H9 (cell line): ENCODE data around the gene TAS1R1. TPM values are rescaled to one million over a fixed set of nuclear protein-coding genes. Genes with fewer than 3 reads are reported as not detected.
A peak's percentile ranks its signal among the peaks of the same experiment; 100 is the strongest.

ENCODE experiments used
- DNase-seq: peaks from one replicate; pipeline ENCODE4 v3.0.0-alpha.2; 2017
- H2AFZ ChIP-seq: one replicate; pipeline ENCODE4 v1.6.1; 2013; ENCODE audit warnings: mild to moderate bottlenecking, low read length, control low read depth, moderate library complexity
- H2AK5ac ChIP-seq: 2 replicates; pipeline ENCODE4 v1.6.1; 2013; ENCODE audit warnings: low read length, control low read depth, mixed read lengths; ENCODE audit not compliant: insufficient read length
- H2BK120ac ChIP-seq: one replicate; pipeline ENCODE4 v1.6.1; 2013; ENCODE audit warnings: low read depth, mild to moderate bottlenecking, low read length, control low read depth, inconsistent platforms; ENCODE audit not compliant: poor library complexity, severe bottlenecking
- H2BK12ac ChIP-seq: 2 replicates; pipeline ENCODE4 v1.6.1; 2013; ENCODE audit warnings: low read length, control low read depth, mixed read lengths, low read depth; ENCODE audit not compliant: insufficient read length
- H2BK15ac ChIP-seq: 2 replicates; pipeline ENCODE4 v1.6.1; 2013; ENCODE audit warnings: low read depth, low read length, control low read depth
- H2BK20ac ChIP-seq: one replicate; pipeline ENCODE4 v1.6.1; 2013; ENCODE audit warnings: low read depth, mild to moderate bottlenecking, low read length, control low read depth, inconsistent platforms; ENCODE audit not compliant: poor library complexity, severe bottlenecking
- H2BK5ac ChIP-seq: 2 replicates; pipeline ENCODE4 v1.6.1; 2013; ENCODE audit warnings: low read length, control low read depth, mixed read lengths; ENCODE audit not compliant: insufficient read length
- H3K14ac ChIP-seq: 2 replicates; pipeline ENCODE4 v1.6.1; 2013; ENCODE audit warnings: low read length, control low read depth; ENCODE audit not compliant: insufficient read depth
- H3K18ac ChIP-seq: 2 replicates; pipeline ENCODE4 v1.6.1; 2013; ENCODE audit warnings: low read depth, mild to moderate bottlenecking, mixed read lengths, low read length, control low read depth; ENCODE audit not compliant: insufficient read length
- H3K23ac ChIP-seq: 2 replicates; pipeline ENCODE4 v1.6.1; 2013; ENCODE audit warnings: low read length, control low read depth, mixed read lengths, low read depth; ENCODE audit not compliant: insufficient read length
- H3K23me2 ChIP-seq: 2 replicates; pipeline ENCODE4 v1.6.1; 2013; ENCODE audit warnings: low read depth, mild to moderate bottlenecking, mixed read lengths, low read length, control low read depth; ENCODE audit not compliant: insufficient read length, poor library complexity, severe bottlenecking
- H3K27ac ChIP-seq: 2 replicates; pipeline ENCODE4 v1.5.1; 2013; ENCODE audit warnings: low read length, control low read depth, mixed read lengths, low read depth; ENCODE audit not compliant: insufficient read length
- H3K27me3 ChIP-seq: 2 replicates; pipeline ENCODE4 v1.6.1; 2013; ENCODE audit warnings: low read length, control low read depth, inconsistent platforms; ENCODE audit not compliant: insufficient read depth
- H3K4ac ChIP-seq: 2 replicates; pipeline ENCODE4 v1.6.1; 2013; ENCODE audit warnings: low read depth, mild to moderate bottlenecking, control low read depth, inconsistent platforms, low read length, moderate library complexity
- H3K4me1 ChIP-seq: 2 replicates; pipeline ENCODE4 v1.6.1; 2013; ENCODE audit warnings: low read length, control low read depth, inconsistent platforms; ENCODE audit not compliant: insufficient read depth
- H3K4me2 ChIP-seq: 2 replicates; pipeline ENCODE4 v1.6.1; 2013; ENCODE audit warnings: low read length, control low read depth, mixed read lengths; ENCODE audit not compliant: insufficient read length, insufficient read depth
- H3K56ac ChIP-seq: 2 replicates; pipeline ENCODE4 v1.6.1; 2013; ENCODE audit warnings: low read depth, mild to moderate bottlenecking, mixed read lengths, low read length, control low read depth; ENCODE audit not compliant: insufficient read length
- H3K79me1 ChIP-seq: 2 replicates; pipeline ENCODE4 v1.6.1; 2013; ENCODE audit warnings: low read depth, mild to moderate bottlenecking, moderate library complexity, low read length, control low read depth, inconsistent platforms; ENCODE audit not compliant: insufficient read depth, poor library complexity, severe bottlenecking
- H3K79me2 ChIP-seq: 2 replicates; pipeline ENCODE4 v1.6.1; 2013; ENCODE audit warnings: low read length, control low read depth, inconsistent platforms; ENCODE audit not compliant: insufficient read depth
- H3K9ac ChIP-seq: 2 replicates; pipeline ENCODE4 v1.6.1; 2013; ENCODE audit warnings: low read length, control low read depth, mixed read lengths; ENCODE audit not compliant: insufficient read length; ENCODE audit errors: extremely low read depth
- H3K9me3 ChIP-seq: one replicate; pipeline ENCODE4 v1.6.1; 2013; ENCODE audit warnings: low read depth, low read length, inconsistent platforms; ENCODE audit not compliant: control insufficient read depth
- H3T11ph ChIP-seq: one replicate; pipeline ENCODE4 v1.6.1; 2013; ENCODE audit warnings: mild to moderate bottlenecking, low read length, control low read depth, inconsistent platforms
- H4K20me1 ChIP-seq: one replicate; pipeline ENCODE4 v1.6.1; 2013; ENCODE audit not compliant: control insufficient read depth, insufficient read length, insufficient read depth
- H4K5ac ChIP-seq: 2 replicates; pipeline ENCODE4 v1.6.1; 2013; ENCODE audit warnings: low read depth, mild to moderate bottlenecking, mixed read lengths, low read length, control low read depth; ENCODE audit not compliant: insufficient read length
- H4K8ac ChIP-seq: replicated peaks from 2 replicates; pipeline ENCODE4 v1.6.1; 2013; ENCODE audit warnings: low read length, control low read depth, mixed read lengths, low read depth; ENCODE audit not compliant: insufficient read length
- H4K91ac ChIP-seq: 2 replicates; pipeline ENCODE4 v1.6.1; 2013; ENCODE audit warnings: low read depth, mild to moderate bottlenecking, moderate library complexity, mixed read lengths, low read length, control low read depth; ENCODE audit not compliant: insufficient read length
- H3K27ac Mint-ChIP-seq, 3 experiments: 2 replicates in 2 of 3; 3 replicates in 1 of 3; pipeline ENCODE4 v1.8.0; 2020 to 2021; ENCODE audit warnings: mixed read lengths in 3 of 3, mild to moderate bottlenecking in 1 of 3, moderate library complexity in 1 of 3
- H3K27me3 Mint-ChIP-seq: 2 replicates; pipeline ENCODE4 v1.8.0; 2021; ENCODE audit warnings: low read depth, mild to moderate bottlenecking, moderate library complexity, mixed read lengths
- H3K36me3 Mint-ChIP-seq, 3 experiments: 2 replicates in 2 of 3; 3 replicates in 1 of 3; pipeline ENCODE4 v1.8.0; 2020 to 2021; ENCODE audit warnings: low read depth in 3 of 3, mixed read lengths in 3 of 3; ENCODE audit not compliant: insufficient read depth in 1 of 3
- H3K4me1 Mint-ChIP-seq, 2 experiments: 2 replicates each; pipeline ENCODE4 v1.8.0; 2020; ENCODE audit warnings: mixed read lengths in 2 of 2
- H3K4me3 Mint-ChIP-seq, 2 experiments: 2 replicates in 1 of 2; 3 replicates in 1 of 2; pipeline ENCODE4 v1.8.0; 2020 to 2021; ENCODE audit warnings: mild to moderate bottlenecking in 2 of 2, mixed read lengths in 2 of 2, moderate library complexity in 1 of 2
- H3K9me3 Mint-ChIP-seq, 2 experiments: 2 replicates in 1 of 2; 3 replicates in 1 of 2; pipeline ENCODE4 v1.8.0; 2020; ENCODE audit warnings: mild to moderate bottlenecking in 2 of 2, mixed read lengths in 2 of 2, moderate library complexity in 1 of 2
- WGBS: extraction: QIAGEN DNeasy Blood & Tissue Kit; methylation state at CpG from one replicate; pipeline ENCODE4 v1.1.7; 2013; ENCODE audit warnings: missing lambda C conversion rate, low lambda C conversion rate, mixed read lengths; ENCODE audit not compliant: insufficient read length; ENCODE audit errors: extremely low coverage; 5-methylcytosine and 5-hydroxymethylcytosine counted together
- total RNA-seq: library from RNA; stranded (reverse); gene quantifications from 2 replicates; pipeline ENCODE4 v1.2.1, GENCODE V29; 2021
- TF ChIP-seq, protein P1 (sequence below): fragments of 200-600 bp; sonication (generic); conservative IDR thresholded peaks from 3 replicates; pipeline ENCODE4 v1.8.0; 2021; ENCODE audit warnings: antibody characterized with exemption, mild to moderate bottlenecking

Gene TAS1R1
- total RNA-seq, 1 experiment from 2014 or later = not detected

GRCh38 chr1:6592865-6593593 lies 37.9 kb downstream of the TAS1R1 start:
- Histone ChIP-seq H3T11ph (no peak overlapping the region), H3K27ac (no peak overlapping the region), H2BK120ac (no peak overlapping the region), H2BK12ac (no peak overlapping the region), H2AFZ (no peak overlapping the region), H3K56ac (no peak overlapping the region), H3K23ac (no peak overlapping the region), H2BK15ac (no peak overlapping the region), H3K4me1 (no peaks in the 10 kb centered on the region), H3K9ac (no peak overlapping the region), H3K23me2 (no peaks in the 10 kb centered on the region), H2BK5ac (no peak overlapping the region), H2BK20ac (no peak overlapping the region), H3K14ac (no peak overlapping the region), H3K27me3 (no peaks in the 10 kb centered on the region), H4K20me1 (no peaks in the 10 kb centered on the region), H3K79me1 (no peaks in the 10 kb centered on the region), H3K18ac (no peak overlapping the region), H4K8ac (no peak overlapping the region), H3K79me2 (no peaks in the 10 kb centered on the region; the same call in 1 of the 2 replicates), H4K91ac (no peak overlapping the region), H4K5ac (no peak overlapping the region), H2AK5ac (no peak overlapping the region), H3K4ac (no peak overlapping the region), H3K9me3 (no peaks in the 10 kb centered on the region), H3K4me2 (no peak overlapping the region)
- 0 out of 4 replicates have a peak, but pooled peaks cover 0 to 2% of the 10 kb centered on the region in 2 experiments for H3K4me1 Mint-ChIP-seq
- WGBS = no CpG with 5 or more reads among the region's 38 CpGs
- peaks cover 23 to 77% (median 62%) of the 10 kb centered on the region in 3 experiments; a peak in 6 of 7 replicates for H3K36me3 Mint-ChIP-seq
- 0 out of 5 replicates have a peak overlapping the region, but pooled peaks of 1 of the 2 experiments have one; percentile 21 for H3K4me3 Mint-ChIP-seq
- no peaks in the 10 kb centered on the region for H3K27me3 Mint-ChIP-seq
- DNase-seq = no peak
- H3K27ac Mint-ChIP-seq = no peak overlapping the region
- TF ChIP-seq, protein P1, sequence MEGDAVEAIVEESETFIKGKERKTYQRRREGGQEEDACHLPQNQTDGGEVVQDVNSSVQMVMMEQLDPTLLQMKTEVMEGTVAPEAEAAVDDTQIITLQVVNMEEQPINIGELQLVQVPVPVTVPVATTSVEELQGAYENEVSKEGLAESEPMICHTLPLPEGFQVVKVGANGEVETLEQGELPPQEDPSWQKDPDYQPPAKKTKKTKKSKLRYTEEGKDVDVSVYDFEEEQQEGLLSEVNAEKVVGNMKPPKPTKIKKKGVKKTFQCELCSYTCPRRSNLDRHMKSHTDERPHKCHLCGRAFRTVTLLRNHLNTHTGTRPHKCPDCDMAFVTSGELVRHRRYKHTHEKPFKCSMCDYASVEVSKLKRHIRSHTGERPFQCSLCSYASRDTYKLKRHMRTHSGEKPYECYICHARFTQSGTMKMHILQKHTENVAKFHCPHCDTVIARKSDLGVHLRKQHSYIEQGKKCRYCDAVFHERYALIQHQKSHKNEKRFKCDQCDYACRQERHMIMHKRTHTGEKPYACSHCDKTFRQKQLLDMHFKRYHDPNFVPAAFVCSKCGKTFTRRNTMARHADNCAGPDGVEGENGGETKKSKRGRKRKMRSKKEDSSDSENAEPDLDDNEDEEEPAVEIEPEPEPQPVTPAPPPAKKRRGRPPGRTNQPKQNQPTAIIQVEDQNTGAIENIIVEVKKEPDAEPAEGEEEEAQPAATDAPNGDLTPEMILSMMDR = no peak
- no peaks in the 10 kb centered on the region for H3K9me3 Mint-ChIP-seq
